ENCODE data around the gene VCAN.

The VCAN gene

DNA sequence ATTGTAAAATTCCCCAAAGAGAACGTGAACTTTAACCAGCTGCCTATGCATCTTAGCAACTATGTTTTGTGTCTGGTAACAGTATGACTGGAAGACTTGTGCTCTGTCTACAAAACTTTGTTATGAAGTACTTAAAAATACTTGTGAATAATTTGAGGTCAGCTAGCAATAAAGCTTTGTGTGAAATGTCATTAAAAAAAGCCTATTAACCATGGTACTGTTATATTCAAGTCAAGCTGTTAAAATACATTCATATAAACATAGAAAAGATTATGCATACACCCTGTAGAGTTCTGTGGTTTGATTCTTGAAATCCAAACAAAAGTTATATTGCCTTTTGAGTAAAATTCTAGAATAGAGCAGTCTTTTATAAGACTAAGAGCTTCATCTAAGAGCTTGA, 60.1 kb downstream of the VCAN start:
- no peak for DNase-seq (ENCODE audit: low spot score)

DNA sequence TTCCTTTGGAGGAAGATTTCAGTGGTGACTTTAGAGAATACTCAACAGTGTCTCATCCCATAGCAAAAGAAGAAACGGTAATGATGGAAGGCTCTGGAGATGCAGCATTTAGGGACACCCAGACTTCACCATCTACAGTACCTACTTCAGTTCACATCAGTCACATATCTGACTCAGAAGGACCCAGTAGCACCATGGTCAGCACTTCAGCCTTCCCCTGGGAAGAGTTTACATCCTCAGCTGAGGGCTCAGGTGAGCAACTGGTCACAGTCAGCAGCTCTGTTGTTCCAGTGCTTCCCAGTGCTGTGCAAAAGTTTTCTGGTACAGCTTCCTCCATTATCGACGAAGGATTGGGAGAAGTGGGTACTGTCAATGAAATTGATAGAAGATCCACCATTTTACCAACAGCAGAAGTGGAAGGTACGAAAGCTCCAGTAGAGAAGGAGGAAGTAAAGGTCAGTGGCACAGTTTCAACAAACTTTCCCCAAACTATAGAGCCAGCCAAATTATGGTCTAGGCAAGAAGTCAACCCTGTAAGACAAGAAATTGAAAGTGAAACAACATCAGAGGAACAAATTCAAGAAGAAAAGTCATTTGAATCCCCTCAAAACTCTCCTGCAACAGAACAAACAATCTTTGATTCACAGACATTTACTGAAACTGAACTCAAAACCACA, 67.4 kb downstream of the VCAN start:
- DNase-seq (ENCODE audit: low spot score), result no peak

DNA sequence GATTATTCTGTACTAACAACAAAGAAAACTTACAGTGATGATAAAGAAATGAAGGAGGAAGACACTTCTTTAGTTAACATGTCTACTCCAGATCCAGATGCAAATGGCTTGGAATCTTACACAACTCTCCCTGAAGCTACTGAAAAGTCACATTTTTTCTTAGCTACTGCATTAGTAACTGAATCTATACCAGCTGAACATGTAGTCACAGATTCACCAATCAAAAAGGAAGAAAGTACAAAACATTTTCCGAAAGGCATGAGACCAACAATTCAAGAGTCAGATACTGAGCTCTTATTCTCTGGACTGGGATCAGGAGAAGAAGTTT, 67.9 kb downstream of the VCAN start:
- DNase-seq (ENCODE audit: low spot score), result no peak

DNA sequence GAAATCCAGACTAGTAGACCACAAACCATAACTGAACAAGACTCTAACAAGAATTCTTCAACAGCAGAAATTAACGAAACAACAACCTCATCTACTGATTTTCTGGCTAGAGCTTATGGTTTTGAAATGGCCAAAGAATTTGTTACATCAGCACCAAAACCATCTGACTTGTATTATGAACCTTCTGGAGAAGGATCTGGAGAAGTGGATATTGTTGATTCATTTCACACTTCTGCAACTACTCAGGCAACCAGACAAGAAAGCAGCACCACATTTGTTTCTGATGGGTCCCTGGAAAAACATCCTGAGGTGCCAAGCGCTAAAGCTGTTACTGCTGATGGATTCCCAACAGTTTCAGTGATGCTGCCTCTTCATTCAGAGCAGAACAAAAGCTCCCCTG, 68.6 kb downstream of the VCAN start:
- no peak for DNase-seq (ENCODE audit: low spot score)

DNA sequence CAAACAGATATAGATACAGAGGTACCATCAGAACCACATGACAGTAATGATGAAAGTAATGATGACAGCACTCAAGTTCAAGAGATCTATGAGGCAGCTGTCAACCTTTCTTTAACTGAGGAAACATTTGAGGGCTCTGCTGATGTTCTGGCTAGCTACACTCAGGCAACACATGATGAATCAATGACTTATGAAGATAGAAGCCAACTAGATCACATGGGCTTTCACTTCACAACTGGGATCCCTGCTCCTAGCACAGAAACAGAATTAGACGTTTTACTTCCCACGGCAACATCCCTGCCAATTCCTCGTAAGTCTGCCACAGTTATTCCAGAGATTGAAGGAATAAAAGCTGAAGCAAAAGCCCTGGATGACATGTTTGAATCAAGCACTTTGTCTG, 69.2 kb downstream of the VCAN start:
- no peak for DNase-seq (ENCODE audit: low spot score)

DNA sequence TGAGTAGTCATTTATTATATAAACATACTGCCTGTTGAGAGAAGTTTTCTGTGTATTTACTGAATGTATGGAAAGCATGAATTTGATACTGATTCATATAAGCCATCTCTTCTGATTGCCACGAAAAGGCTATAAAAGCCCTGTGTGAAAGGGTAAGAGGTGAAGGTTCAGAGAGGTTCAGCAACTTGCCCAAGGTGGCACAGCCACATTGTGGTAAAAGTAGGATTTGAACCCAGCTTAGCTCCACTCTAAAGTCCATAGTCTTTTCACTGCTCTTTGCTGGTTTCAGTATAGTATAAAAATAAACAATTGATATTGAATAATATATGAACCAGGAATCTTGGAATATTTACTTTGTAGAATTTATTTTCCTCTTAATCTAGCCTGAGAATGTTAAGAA, 71.3 kb downstream of the VCAN start:
- DNase-seq (ENCODE audit: low spot score), result no peak

DNA sequence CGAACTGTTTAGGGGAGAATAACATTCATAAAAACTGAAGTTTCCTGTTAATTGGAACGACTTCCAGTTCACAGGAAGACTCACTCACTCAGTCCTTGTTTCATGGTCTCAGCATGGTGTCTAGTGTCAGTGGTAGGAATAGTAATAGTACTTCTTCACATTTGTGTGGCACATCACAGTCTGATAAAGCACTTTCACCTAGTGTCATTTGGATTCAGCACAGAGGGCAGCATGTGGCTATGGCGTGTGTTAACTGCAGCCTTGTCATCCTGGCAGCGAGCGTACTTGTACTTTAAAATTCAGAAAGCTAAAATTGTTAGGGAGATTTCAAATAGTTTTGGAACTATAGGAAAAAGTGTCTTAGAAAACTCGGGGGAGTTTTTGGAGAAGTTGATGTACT, 72.4 kb downstream of the VCAN start:
- no peak for DNase-seq (ENCODE audit: low spot score)

DNA sequence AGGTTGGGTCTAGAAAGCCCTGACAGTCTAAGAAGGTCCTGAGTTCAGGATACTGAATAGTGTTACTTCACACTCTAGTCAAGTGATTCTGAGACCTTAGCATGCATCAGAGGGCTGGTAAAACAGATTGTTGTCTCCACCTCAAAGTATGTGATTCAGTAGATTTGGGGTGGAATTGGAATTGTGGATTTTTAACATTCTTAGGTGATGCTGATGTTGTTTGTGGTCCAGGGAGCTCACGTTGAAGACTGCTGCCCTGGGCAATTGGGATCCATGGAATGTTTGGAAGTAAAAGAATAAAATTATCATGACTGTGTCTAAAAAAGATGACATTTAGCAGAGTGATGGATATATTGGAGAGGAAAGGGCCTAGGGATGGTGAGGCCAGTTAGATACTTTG, 75.6 kb downstream of the VCAN start:
- no peak for DNase-seq (ENCODE audit: low spot score)

DNA sequence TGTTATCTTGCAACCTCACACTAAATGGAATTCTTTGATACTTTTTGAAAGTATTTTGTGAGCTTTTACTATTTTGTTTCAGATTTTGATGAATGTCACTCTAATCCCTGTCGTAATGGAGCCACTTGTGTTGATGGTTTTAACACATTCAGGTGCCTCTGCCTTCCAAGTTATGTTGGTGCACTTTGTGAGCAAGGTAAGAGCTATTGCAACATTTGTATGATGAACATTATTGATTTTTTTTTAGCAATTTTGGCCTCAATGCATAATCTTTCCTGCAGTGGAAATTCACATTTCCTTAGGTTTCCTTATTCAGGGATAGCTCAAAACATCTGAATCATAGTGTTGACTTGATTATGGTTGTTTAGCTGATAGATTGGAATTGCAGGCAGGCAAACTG, 76.3 kb downstream of the VCAN start:
- no peak for DNase-seq (ENCODE audit: low spot score)

DNA sequence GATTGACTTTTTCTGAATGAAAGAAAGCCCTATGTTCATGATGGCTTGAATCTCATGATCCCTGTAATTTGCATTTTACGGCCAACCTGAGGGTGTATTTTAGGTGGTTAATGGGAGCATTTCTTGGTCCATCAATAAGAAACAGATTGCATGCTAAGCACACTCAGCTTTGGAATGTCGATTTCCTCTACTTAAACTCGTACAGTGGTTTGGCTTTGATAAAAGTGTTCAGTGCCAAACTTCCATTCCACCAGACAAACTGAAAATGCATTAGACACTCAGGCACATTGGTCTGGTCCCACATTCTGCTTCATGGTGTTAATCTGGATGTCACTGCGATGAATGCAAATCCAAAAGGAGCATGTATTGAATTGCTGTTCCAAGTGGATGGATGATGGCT, 77.0 kb downstream of the VCAN start:
- no peak for DNase-seq (ENCODE audit: low spot score)

DNA sequence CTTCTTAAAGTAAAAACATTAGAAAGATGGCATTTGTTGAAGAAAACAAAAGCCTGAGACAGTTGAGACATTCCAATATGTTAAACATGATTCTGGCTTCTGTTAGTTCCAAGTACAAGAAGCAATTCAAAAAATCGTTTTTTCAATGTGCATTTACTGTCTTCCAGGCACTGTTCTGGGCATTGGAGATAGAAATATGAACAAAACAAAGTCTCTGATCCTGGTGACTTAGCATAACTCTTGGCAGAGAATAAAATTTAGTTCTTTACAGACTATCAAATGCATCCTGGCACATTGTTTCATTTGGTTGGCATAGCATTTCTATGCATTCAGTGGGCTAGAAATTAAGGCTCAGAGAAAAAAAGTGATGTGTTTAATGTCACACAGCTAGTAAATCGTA, 77.5 kb downstream of the VCAN start:
- DNase-seq (ENCODE audit: low spot score), result no peak

DNA sequence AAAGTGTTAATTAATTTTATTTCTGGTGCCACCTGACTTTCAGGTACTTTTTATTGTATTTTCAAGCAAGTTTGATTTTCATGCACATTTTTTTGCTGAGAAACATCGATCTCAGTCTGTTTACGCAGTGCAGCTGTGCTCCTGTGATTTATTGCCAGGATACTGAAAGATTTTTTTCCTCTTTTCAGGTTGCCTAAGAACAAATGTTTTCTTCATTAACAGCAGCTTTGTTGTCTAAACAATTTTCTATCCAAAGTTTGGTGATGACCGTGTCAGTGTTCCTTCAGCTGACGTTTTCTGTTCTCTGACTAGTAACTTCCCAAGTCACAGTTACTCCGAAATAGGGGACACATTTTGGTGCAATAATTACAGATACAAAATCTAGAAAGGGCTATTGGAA, 78.1 kb downstream of the VCAN start:
- DNase-seq (ENCODE audit: low spot score), result no peak

DNA sequence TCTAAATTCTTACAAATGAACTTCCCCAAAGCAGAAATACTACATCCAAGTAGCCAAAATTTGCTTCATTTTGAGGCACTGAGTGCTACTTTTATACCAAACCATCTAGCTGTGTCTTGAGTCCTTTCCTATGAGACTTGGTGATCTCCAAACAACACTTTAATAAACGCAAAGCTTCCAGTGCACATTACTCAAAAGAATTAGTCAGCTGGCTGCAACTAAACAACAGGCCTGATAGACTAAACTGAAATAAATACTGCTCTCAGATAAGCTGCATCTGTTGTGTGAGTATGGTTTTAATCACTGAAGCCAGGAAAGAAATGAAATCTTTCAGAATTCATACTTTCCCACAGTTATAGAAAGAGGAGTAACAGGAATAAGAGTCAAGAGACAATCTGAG, 80.3 kb downstream of the VCAN start:
- DNase-seq (ENCODE audit: low spot score), result no peak

DNA sequence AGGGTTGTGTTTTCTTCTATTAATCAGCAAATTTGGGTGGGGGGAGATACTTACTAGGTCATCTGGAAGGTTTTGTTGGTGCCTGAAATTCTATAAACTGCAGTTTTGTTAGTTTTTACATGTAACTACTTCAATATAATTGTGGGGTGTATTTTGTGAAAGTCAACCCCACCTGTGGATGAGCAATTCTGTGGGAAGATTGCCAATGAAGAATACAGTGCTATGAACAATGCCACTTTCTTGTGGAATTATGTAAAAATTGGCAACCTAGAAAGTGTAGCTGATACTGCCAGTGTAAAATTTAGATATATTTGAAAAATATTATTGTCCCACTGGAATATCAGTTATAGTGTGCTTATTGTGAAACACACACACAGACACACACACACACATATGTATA, 80.7 kb downstream of the VCAN start:
- no peak for DNase-seq (ENCODE audit: low spot score)

DNA sequence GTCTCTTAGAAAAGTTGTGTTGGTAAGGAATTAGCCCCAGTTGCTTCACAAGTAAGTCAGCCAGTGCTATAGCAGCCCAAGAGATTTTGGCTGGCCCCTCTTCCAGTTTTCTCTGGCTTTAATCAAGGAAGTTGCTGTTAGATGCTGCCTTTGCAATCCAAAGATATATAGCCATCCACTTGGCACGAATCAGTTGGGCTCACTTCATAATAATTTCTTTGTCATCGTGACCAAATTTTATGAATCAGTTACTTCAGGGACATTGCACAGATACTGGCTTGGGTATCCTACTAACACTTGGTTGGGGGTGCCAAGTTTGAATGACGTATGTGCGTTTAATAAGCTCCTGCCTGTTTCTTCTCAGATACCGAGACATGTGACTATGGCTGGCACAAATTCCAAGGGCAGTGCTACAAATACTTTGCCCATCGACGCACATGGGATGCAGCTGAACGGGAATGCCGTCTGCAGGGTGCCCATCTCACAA, 81.5 kb downstream of the VCAN start:
- DNase-seq (ENCODE audit: low spot score), result no peak

DNA sequence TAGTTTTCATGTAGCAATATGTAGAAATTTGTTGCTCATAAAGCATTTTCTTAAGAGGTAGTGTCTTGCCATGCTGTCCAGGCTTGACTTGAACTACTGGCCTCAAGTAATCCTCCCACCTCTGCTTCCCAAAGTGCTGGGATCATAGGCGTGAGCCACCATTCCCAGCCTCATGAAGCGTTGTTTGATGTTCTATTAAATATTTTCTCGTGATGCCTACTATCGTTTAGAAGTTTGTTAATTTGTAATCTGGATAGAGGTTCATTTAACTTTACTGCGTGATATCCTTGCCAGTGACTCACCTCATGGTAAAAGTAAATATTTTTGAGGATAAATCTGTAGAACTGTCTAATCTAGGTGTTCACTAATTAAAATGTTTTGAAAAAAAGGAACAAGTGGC, 82.6 kb downstream of the VCAN start:
- DNase-seq (ENCODE audit: low spot score), result no peak

DNA sequence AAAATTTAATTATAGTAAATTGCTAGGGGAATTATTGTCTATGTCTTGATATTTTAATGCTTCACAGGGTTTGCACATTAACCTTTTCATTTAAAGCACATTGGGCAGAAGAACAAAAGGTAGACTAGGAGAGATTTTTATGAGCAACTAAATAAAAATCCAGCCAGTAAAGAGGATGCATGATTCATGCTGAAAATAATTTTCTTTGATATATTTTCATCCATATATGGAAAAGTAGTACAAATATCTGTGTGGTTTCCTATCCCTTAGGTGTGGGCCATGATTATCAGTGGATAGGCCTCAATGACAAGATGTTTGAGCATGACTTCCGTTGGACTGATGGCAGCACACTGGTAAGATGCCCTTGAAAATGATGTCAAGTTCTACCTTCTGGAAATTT, 83.1 kb downstream of the VCAN start:
- no peak for DNase-seq (ENCODE audit: low spot score)

DNA sequence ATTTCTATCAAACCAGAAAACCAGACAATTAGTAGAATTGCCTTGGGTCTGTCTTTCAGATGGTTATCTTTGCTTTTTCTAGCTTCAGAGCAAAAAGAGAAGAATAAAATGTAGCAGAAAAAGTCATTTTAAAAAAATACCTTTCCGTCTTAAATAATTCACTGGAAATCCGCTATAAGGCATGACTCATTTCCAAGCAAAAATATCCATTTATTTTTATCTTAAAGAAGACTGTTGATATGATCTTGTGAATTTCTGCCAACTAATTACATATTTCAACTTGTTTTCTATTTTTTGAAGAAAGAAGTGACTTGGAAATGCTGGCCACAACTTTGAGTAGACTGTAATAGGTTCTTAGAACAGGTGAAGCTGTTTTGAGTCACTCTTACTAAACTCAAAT, 83.7 kb downstream of the VCAN start:
- DNase-seq (ENCODE audit: low spot score), result no peak

DNA sequence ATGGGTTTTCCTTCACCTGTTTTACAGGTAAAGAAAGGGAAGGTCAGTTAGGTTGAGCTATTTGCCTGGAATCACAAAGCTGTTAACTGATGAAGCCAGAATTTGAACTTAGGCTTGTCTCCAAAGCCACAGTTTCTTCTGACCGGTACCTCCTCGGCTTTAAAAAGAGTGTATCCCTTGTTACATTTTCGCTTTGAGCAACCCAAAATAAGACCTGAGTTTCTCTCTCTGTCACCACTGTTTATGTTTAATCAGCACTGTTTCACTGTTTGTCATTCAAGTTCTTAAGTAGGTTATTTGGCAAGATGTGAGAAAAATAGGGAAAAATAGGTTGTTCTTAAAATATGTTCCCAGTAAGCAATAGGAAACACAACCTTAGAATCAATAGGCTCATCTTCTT, 84.6 kb downstream of the VCAN start:
- DNase-seq (ENCODE audit: low spot score), result no peak

DNA sequence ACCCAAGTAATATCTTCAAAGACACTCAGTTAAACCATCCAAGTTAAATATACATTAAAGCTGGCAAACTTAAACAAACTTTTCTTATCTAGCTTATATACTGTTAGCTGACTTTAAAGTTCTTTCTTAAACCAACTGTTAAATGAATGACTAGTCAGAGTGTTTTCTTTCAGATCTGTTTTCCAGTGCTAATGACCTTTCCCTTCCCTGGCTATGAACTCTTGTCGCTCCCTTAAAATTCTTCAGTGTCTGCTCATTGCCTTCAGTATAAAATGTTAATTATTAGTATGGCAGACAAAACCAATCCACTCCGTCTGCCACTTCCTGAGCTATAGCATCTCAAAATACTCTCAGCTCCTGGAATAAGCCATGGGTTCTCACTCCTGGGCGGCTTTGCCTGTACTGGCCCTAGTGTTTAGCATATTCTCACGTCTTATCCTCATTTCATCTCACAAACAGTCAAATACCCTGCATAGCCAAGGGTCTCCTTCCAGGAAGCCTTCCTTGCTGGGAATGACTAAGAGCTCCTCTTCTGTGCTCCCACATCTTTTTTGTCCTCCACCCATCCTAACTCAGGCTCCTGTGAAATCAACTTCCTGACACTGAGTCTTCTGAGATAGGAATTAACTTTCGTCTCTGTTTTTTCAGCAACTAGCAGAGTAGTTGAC, 87.7 kb downstream of the VCAN start:
- peak; percentile 22 for DNase-seq (ENCODE audit: low spot score)

DNA sequence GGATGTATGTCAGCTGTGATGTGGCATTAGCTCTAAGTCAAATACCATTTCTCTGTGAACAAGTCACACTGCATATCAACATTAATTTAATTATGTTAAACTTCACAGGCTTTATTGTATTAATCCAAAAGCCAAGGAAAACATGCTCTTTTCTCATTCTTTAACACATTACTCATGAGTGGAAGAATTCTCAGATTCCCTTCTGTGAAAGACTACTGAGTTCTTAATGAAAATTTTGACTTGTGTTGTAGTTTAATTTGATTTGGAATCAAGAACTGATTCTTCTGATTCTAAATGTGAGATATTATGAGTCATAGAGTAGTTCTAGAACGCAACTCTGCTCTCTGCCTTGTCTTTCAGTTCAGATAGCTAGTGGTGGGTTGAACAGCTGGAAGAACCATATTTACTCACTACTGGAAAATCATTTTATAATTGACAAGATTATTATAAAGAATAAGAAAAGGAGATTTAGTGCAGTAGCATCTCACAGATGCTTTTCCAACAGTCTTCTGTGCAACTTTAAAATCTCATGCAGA, 90.6 kb downstream of the VCAN start:
- DNase-seq (ENCODE audit: low spot score), result no peak

DNA sequence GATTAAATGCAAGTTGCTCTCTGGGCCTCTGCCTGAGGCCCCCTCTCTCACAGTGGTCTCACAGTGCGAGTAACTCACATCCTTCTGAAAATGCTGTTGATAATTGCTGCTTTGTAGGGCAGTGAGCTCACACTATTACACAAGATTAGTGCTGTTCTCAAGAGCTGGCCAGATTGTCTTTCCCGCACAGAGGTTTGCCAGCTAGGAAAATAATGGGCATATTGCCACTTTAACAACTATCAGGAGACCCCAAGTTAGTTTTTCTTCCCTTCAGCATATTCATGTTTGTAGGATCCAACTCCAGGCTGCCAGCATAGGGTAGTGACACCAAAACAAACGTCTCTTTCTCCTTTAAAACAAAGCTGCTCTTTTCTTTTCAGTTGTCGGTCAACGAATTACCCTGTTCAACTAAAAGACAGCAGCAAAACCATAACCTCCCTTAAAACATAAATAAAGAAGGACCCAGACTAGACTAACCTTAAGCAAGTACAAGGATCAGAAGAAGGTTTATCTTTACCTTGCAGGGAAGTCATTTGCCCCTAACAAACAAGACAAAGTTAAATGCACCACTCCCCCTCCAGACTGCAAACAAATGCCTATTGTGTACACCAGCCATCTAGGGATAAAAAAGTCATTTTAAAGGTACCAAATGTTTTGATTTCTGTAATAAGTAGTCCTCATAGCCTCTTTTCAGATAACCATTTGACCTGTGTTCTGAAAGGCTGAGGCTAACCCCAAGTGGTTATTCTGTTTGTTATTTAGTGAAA, 91.4 kb downstream of the VCAN start:
- DNase-seq (ENCODE audit: low spot score), result no peak

DNA sequence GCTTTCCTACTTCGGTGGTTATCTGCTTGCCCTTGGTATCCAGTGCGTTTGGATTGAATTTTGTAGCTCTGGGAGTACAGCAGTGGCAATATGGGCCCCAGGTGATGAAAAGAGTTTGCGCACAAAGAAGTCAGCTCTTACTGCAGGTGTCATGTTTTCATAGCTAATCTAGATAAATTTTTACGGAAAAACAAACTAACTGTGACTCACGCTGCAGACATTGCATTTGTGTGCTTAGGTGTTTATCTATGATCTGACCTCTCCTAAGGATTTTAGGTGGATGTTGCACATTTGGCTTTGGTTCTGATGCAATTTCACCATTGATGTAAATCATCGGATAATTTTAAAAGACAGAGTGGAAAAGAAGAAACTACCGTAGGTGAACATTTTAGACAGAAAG, 92.1 kb downstream of the VCAN start:
- peak; percentile 42 for DNase-seq (ENCODE audit: low spot score)
